GM12865 (cell line): ENCODE results near the gene C4orf50.

Experiments used
- DNase-seq: peaks from one replicate; pipeline ENCODE4 v3.0.0; 2010; ENCODE audit warnings: low read depth
- H3K4me3 ChIP-seq: 2 replicates; pipeline ENCODE4 v1.5.1; 2011; ENCODE audit warnings: mild to moderate bottlenecking, low read depth, low read length, control low read depth
- CTCF ChIP-seq: IDR thresholded peaks from 2 replicates; pipeline ENCODE4 v1.5.1; 2011; ENCODE audit warnings: low read length, control low read depth, low read depth, inconsistent platforms; ENCODE audit not compliant: insufficient read depth; ENCODE audit errors: missing control alignments

C4orf50 gene

DNA sequence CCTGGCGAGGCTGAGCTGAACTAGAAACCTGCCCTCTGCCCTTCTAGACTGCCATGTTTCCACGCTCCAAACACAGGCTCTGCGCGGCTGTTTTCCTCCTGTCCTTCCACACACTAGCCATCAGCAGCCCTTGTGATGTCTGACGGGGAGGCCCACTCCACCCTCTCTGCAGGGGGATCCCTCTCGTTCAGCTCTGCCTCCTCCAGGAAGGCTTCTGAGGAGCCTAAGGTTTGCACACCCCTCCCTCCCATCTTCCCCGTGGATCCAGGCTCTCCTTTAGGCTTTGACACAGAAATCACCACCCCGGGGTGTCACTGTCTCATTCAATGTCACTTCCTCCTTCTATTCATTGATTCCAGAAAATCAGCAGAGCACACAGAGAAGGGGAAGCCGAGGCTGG is 86.7 kb downstream of the C4orf50 start:
- no peak for TF ChIP-seq CTCF
- H3K4me3 ChIP-seq, result no peak overlapping the region
- no peak for DNase-seq

DNA sequence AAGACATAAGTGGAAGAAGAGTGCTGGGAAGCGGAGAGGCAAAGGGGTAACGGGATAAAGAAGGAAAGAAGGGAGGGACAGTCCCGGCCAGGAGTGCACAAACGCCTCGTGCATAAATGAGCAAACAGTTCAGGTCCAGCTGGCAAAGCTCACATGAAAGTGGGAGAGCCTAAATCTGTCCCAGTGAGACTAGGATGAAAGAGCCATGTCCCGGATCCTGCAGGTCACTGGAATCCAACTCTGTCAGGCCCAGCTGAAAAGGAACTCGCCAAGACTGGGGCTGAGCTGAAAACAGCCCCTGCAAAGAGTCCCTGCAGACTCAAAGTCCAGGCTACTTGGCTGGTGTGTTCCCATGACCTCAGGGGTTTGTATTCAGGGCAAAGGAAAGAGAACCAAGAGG is 87.4 kb downstream of the C4orf50 start:
- H3K4me3 ChIP-seq, result no peak overlapping the region
- no peak for DNase-seq
- no peak for TF ChIP-seq CTCF

DNA sequence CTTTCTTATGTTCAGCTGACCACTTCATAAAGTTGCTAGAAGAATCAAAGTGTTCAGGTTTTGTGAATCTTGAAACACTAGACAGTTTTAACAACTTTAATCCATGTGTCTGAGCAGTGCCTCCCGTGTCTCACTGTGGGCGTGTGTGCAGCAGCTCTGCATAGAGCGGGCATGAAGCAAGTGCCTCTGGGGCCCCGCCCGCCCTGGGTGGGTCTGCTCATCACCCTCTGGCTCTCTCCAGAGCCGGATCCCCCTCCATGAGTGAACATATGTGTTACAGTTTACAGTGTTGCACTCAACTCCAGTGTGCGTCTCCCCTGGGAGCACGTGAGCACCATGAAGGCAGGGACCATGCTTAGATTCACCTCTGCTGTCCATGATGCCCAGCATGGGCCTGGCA is 87.8 kb downstream of the C4orf50 start:
- DNase-seq, result no peak
- no peak for TF ChIP-seq CTCF
- H3K4me3 ChIP-seq, result no peak overlapping the region

DNA sequence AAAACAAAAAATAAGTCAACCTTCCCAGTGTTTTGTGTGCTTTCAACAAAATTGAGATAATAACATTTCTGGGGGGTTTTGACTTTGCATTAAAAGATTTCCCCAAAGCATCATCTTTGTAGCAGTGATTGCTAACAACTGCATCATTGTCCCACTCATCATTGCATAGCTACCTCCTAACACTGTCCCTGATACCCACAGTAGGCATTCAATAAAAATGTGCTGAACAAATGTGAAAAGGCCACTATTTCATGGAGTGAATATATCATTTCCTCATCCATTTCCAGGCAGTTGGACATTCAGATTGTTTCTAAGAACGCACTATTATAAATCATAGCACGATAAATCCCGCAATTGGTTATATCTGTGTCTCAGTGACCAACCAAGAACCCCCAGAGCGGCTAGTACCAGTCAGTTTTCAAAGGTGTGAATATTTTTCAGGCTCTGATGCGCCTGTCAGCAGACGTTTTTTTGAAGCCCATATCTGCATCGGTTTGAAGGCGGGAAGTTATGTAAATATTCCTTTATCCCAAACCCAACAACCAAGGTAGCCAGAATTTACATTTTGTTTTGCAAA is 89.3 kb downstream of the C4orf50 start:
- H3K4me3 ChIP-seq, result no peak overlapping the region
- no peak for TF ChIP-seq CTCF
- no peak for DNase-seq

DNA sequence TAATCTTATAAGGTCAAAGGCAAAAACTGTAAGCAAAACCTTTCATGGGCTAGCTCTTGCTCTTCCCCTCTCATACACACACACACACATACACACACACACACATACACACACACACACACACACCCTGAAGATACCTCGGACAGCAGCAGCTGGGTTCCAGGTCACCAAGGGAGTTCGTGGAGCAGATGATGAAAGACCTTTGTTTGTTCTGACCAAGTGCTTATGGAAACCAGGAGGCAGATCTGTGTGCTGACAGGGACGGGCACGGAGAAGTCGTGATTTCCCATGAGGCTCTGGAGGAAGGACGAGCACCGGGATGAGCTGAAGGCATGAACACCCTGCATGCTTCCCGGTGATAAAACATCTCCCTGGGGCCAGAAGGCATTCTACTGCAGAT is 90.0 kb downstream of the C4orf50 start:
- no peak for DNase-seq
- no peak for TF ChIP-seq CTCF
- no peak overlapping the region for H3K4me3 ChIP-seq

DNA sequence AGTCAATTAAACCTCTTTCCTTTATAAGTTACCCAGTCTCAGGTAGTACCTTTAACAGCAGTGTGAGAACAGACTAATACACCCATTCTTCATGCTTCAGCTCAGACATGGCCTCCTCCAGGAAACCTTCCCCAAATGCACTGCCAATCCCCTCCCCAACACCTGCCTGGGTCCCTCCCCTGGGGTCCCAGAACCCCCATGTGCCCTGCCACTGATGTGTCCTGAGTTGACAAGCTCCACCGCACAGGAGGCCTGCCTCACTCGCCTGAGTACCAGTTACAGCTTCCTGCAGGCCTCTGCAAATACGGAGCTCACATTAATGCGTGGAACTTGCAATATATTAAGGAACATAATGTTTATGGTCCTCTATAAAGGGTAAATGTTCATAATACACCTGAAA is 90.5 kb downstream of the C4orf50 start:
- no peak for TF ChIP-seq CTCF
- DNase-seq, result no peak
- H3K4me3 ChIP-seq, result no peak overlapping the region

DNA sequence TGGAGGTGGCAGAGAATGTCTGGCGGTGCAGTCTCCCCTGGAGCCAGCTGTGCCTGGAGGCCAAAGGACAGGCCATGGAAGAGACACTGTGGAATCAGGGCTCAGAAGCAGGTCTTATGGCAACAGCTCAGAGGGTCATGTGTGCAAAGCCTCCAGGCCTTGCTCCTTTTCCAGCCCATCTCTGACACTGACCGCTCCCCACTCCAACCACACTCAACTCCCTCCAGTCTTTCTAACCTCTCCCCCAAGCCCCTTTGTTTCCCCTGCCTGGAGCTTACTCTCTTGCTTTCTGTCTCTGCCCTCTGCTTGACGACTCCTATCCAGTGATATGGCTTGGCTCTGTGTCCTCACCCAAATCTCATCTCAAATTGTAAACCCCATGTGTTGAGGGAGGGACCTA is 91.1 kb downstream of the C4orf50 start:
- TF ChIP-seq CTCF, result no peak
- DNase-seq, result no peak
- H3K4me3 ChIP-seq, result no peak overlapping the region
